Measurements from ENCODE around the gene UTP14C. TPM values are rescaled to one million over a fixed set of nuclear protein-coding genes. Genes with fewer than 3 reads are reported as not detected.
"Not testable (repeated sequence)": the region's sequence is repeated elsewhere in the genome, so short reads cannot be mapped to it uniquely, and the experiment has no call there.

Gene UTP14C
- total RNA-seq, 2 donors from 2014 or later: 13.9 to 26.0 TPM

- Histone ChIP-seq H3K36me3 (no peaks in the 10 kb centered on the region), H3K27ac (no peak overlapping the region), H3K4me1 (ENCODE audit: control insufficient read depth in 1 of 2, low read depth in 2 of 2) (no peaks in the 10 kb centered on the region), H3K9me3 (no peaks in the 10 kb centered on the region), H3K4me3 (no peak overlapping the region), H3K27me3 (replicated peaks; ENCODE audit: insufficient read depth) (no peaks in the 10 kb centered on the region)
- no peak for ATAC-seq (ENCODE audit: insufficient number of reproducible peaks, low FRiP score, low read depth)
- DNase-seq (ENCODE audit: low spot score): no peak
- no peak for TF ChIP-seq CTCF (IDR thresholded peaks at IDR 0.05)
Measured at GRCh38 chr13:52048516-52048915, 24.0 kb downstream of the UTP14C start.

DNA sequence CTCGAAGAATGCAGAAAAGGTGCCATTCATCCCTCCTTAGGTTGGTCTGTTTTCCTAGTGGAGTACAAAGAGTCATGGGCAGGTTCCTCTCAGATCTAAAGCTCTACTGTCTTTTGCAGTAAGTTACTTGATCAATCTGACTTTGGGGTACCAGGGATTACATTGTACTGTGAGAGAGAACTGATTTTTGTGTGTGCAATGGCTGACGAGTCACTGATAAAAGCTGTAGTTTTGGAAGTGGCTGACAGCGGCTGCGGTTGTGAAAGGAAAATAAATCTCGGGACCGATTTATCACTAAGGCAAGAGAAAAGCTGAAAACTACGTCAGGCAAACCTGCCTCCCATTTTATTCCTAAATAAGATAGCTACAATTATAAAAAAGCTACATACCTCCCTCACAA, 26.9 kb downstream of the UTP14C start:
- DNase-seq (ENCODE audit: low spot score): no peak
- no peaks in the 10 kb centered on the region for H3K36me3 ChIP-seq
- no peaks in the 10 kb centered on the region for H3K9me3 ChIP-seq
- H3K27me3 ChIP-seq (replicated peaks; ENCODE audit: insufficient read depth): no peaks in the 10 kb centered on the region
- TF ChIP-seq CTCF (IDR thresholded peaks at IDR 0.05): no peak
- H3K4me1 ChIP-seq (ENCODE audit: control insufficient read depth in 1 of 2, low read depth in 2 of 2): no peaks in the 10 kb centered on the region
- ATAC-seq (ENCODE audit: insufficient number of reproducible peaks, low FRiP score, low read depth): no peak
- H3K27ac ChIP-seq: no peak overlapping the region
- H3K4me3 ChIP-seq: no peak overlapping the region

DNA sequence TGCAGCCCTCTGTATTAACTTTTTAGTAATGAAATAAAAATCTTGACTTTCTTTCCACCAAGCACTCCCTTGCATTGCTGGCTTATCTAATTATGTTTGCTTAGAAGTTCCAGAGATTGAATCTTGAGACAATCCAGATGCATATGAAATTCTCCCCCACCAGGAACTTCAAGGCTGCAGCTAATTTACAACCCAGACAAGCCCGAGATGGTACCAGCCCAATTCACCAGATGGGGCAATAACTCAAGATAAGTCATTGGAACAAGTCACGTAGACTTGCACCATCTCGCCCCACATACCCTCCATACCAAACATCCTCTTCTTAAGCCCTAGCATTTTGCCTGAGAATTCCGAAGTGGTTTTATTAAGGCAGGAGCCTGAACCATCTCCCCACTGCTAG, 29.0 kb downstream of the UTP14C start:
- no peaks in the 10 kb centered on the region for H3K27me3 ChIP-seq (replicated peaks; ENCODE audit: insufficient read depth)
- no peak for TF ChIP-seq CTCF (IDR thresholded peaks at IDR 0.05)
- H3K4me3 ChIP-seq: no peak overlapping the region
- H3K27ac ChIP-seq: no peak overlapping the region
- DNase-seq (ENCODE audit: low spot score): no peak
- H3K4me1 ChIP-seq (ENCODE audit: control insufficient read depth in 1 of 2, low read depth in 2 of 2): no peaks in the 10 kb centered on the region
- ATAC-seq (ENCODE audit: insufficient number of reproducible peaks, low FRiP score, low read depth): no peak
- H3K9me3 ChIP-seq: no peaks in the 10 kb centered on the region
- no peaks in the 10 kb centered on the region for H3K36me3 ChIP-seq

DNA sequence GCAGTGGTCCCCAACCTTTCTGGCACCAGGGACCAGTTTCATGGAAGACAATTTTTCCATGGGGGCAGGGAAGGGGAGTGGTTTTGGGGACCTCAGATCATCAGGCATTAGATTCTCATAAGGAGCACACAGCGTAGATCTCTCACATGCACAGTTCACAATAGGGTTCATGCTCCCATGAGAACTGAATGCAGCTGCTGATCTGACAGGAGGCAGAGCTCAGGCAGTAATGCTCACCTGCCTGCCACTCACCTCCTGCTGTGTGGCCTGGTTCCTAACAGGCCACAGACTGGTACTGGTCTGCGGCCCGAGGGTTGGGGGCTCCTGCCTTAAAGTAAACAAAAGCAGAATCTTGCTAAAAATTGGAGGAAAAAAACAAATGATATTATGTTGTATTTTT, 36.6 kb downstream of the UTP14C start:
- not testable (repeated sequence) for H3K27me3 ChIP-seq (replicated peaks; ENCODE audit: insufficient read depth); DNase-seq (ENCODE audit: low spot score); H3K9me3 ChIP-seq; H3K4me1 ChIP-seq (ENCODE audit: control insufficient read depth in 1 of 2, low read depth in 2 of 2); ATAC-seq (ENCODE audit: insufficient number of reproducible peaks, low FRiP score, low read depth); H3K36me3 ChIP-seq; H3K4me3 ChIP-seq
- H3K27ac ChIP-seq: peak overlapping the region in 1 of 2 donors; percentile 44

DNA sequence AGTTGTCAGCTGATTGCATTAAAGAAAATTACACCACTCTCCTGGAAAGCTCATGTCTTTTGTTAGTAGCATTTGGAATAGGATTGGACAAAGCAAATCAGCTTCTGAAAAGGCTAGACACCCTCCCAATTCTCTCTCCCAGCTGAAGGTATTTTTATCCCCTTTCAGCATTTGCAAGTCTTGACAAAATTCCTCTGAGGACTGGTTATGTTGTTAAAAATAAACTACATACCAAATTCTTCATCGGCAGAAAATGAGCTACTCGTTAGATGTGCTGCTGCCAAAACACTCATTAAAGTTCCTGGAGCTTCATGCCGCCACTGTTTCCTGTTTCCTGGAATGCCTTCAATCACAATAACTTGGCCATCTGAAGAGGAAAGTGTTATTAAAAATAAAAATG, 37.1 kb downstream of the UTP14C start:
- peaks cover 0 to 6% of the 10 kb centered on the region in 2 donors for H3K4me1 ChIP-seq (ENCODE audit: control insufficient read depth in 1 of 2, low read depth in 2 of 2)
- DNase-seq (ENCODE audit: low spot score) (no peak), ATAC-seq (ENCODE audit: insufficient number of reproducible peaks, low FRiP score, low read depth) (no peak)
- no peak overlapping the region for H3K4me3 ChIP-seq
- no peaks in the 10 kb centered on the region for H3K27me3 ChIP-seq (replicated peaks; ENCODE audit: insufficient read depth)
- no peak for TF ChIP-seq CTCF (IDR thresholded peaks at IDR 0.05)
- H3K27ac ChIP-seq: peak overlapping the region in 1 of 2 donors; percentile 44
- no peaks in the 10 kb centered on the region for H3K9me3 ChIP-seq
- no peaks in the 10 kb centered on the region for H3K36me3 ChIP-seq

GRCh38 chr13:52067237-52067636, 42.7 kb downstream of the UTP14C start:
- TF ChIP-seq CTCF (IDR thresholded peaks at IDR 0.05): no peak
- Histone ChIP-seq H3K9me3 (peaks cover 14% of the 10 kb centered on the region), H3K4me1 (ENCODE audit: control insufficient read depth in 1 of 2, low read depth in 2 of 2) (no peaks in the 10 kb centered on the region), H3K27ac (no peak overlapping the region), H3K36me3 (no peaks in the 10 kb centered on the region), H3K27me3 (replicated peaks; ENCODE audit: insufficient read depth) (no peaks in the 10 kb centered on the region), H3K4me3 (no peak overlapping the region)
- ATAC-seq (ENCODE audit: insufficient number of reproducible peaks, low FRiP score, low read depth) (no peak), DNase-seq (ENCODE audit: low spot score) (no peak)
